Measurements from ENCODE around the gene SPATA6L.

The SPATA6L gene

GRCh38 chr9:4553951-4554381, 112.3 kb downstream of the SPATA6L start:
- H3K9me3 ChIP-seq (ENCODE audit: insufficient read depth, low read length) = no peaks in the 10 kb centered on the region
- H3K27ac ChIP-seq (ENCODE audit: low read depth, low read length) = no peak overlapping the region
- H3K27me3 ChIP-seq (ENCODE audit: low read length) = no peaks in the 10 kb centered on the region
- H2AFZ ChIP-seq (ENCODE audit: low read depth, low read length, severe bottlenecking) = no peak overlapping the region
- no peaks in the 10 kb centered on the region for H3K36me3 ChIP-seq (ENCODE audit: low read length)
- no peak for TF ChIP-seq EZH2phosphoT487 (conservative IDR thresholded peaks at IDR 0.05; ENCODE audit: low read length)
- no peaks in the 10 kb centered on the region for H3K79me2 ChIP-seq (ENCODE audit: insufficient read depth, low read length)
- no peak overlapping the region for H3K4me2 ChIP-seq (ENCODE audit: low read depth, low read length, poor library complexity, severe bottlenecking)
- H3K4me3 ChIP-seq (ENCODE audit: insufficient read depth, low read length, poor library complexity, severe bottlenecking) = no peak overlapping the region
- no peaks in the 10 kb centered on the region for H3F3A ChIP-seq (ENCODE audit: insufficient read depth)
- H4K20me1 ChIP-seq (ENCODE audit: low read depth, low read length) = no peaks in the 10 kb centered on the region
- H3K9ac ChIP-seq (ENCODE audit: low read length) = no peak overlapping the region
- H3K9me2 ChIP-seq (replicated peaks; ENCODE audit: insufficient read depth, low read length) = no peaks in the 10 kb centered on the region

- no peaks in the 10 kb centered on the region for H3K9me3 ChIP-seq (ENCODE audit: insufficient read depth, low read length)
- H3K79me2 ChIP-seq (ENCODE audit: insufficient read depth, low read length) = no peaks in the 10 kb centered on the region
- no peak overlapping the region for H3K27ac ChIP-seq (ENCODE audit: low read depth, low read length)
- H2AFZ ChIP-seq (ENCODE audit: low read depth, low read length, severe bottlenecking) = no peak overlapping the region
- TF ChIP-seq CTCF (IDR thresholded peaks at IDR 0.05; ENCODE audit: insufficient read depth, low read length, poor library complexity, severe bottlenecking) = no peak
- TF ChIP-seq EZH2phosphoT487 (conservative IDR thresholded peaks at IDR 0.05; ENCODE audit: low read length) = no peak
- H3K9ac ChIP-seq (ENCODE audit: low read length) = no peak overlapping the region
- no peaks in the 10 kb centered on the region for H4K20me1 ChIP-seq (ENCODE audit: low read depth, low read length)
- no peaks in the 10 kb centered on the region for H3K36me3 ChIP-seq (ENCODE audit: low read length)
- H3K4me2 ChIP-seq (ENCODE audit: low read depth, low read length, poor library complexity, severe bottlenecking) = no peak overlapping the region
- H3K9me2 ChIP-seq (replicated peaks; ENCODE audit: insufficient read depth, low read length) = no peaks in the 10 kb centered on the region
- no peaks in the 10 kb centered on the region for H3F3A ChIP-seq (ENCODE audit: insufficient read depth)
- no peak overlapping the region for H3K4me3 ChIP-seq (ENCODE audit: insufficient read depth, low read length, poor library complexity, severe bottlenecking)
- no peaks in the 10 kb centered on the region for H3K27me3 ChIP-seq (ENCODE audit: low read length)
Observed at GRCh38 chr9:4550777-4551484, 115.3 kb downstream of the SPATA6L start.

- Histone ChIP-seq H4K20me1 (ENCODE audit: low read depth, low read length) (no peaks in the 10 kb centered on the region), H3K9me3 (ENCODE audit: insufficient read depth, low read length) (no peaks in the 10 kb centered on the region), H3K36me3 (ENCODE audit: low read length) (no peaks in the 10 kb centered on the region), H2AFZ (ENCODE audit: low read depth, low read length, severe bottlenecking) (no peak overlapping the region), H3K79me2 (ENCODE audit: insufficient read depth, low read length) (no peaks in the 10 kb centered on the region), H3F3A (ENCODE audit: insufficient read depth) (no peaks in the 10 kb centered on the region), H3K27ac (ENCODE audit: low read depth, low read length) (no peak overlapping the region), H3K4me2 (ENCODE audit: low read depth, low read length, poor library complexity, severe bottlenecking) (no peak overlapping the region), H3K4me3 (ENCODE audit: insufficient read depth, low read length, poor library complexity, severe bottlenecking) (no peak overlapping the region), H3K9me2 (replicated peaks; ENCODE audit: insufficient read depth, low read length) (no peaks in the 10 kb centered on the region), H3K27me3 (ENCODE audit: low read length) (no peaks in the 10 kb centered on the region), H3K9ac (ENCODE audit: low read length) (no peak overlapping the region)
- TF ChIP-seq CTCF (IDR thresholded peaks at IDR 0.05; ENCODE audit: insufficient read depth, low read length, poor library complexity, severe bottlenecking) (no peak), EZH2phosphoT487 (conservative IDR thresholded peaks at IDR 0.05; ENCODE audit: low read length) (no peak)
Observed at GRCh38 chr9:4549751-4550295, 116.5 kb downstream of the SPATA6L start.

Data from SU-DHL-6 (cell line).